H1 (cell line): ENCODE results near the gene DCPS. TPM values are rescaled to one million over a fixed set of nuclear protein-coding genes. Genes with fewer than 3 reads are reported as not detected.

Source experiments
- ATF3 ChIP-seq: IDR thresholded peaks from 2 replicates; pipeline ENCODE4 v1.6.1; 2011; ENCODE audit warnings: low read depth, mild to moderate bottlenecking, low read length; ENCODE audit not compliant: insufficient read depth
- CTBP2 ChIP-seq: IDR thresholded peaks from 2 replicates; pipeline ENCODE4 v1.7.0; 2011; ENCODE audit warnings: borderline replicate concordance, mild to moderate bottlenecking, moderate library complexity, mixed read lengths, low read length; ENCODE audit not compliant: insufficient read depth, insufficient read length
- JUND ChIP-seq: IDR thresholded peaks from 2 replicates; pipeline ENCODE4 v1.6.1; 2011; ENCODE audit warnings: mild to moderate bottlenecking, improper control_type of control experiment, low read length
- KDM4A ChIP-seq: IDR thresholded peaks from one replicate; pipeline ENCODE4 v1.7.1; 2012; ENCODE audit warnings: low read depth, mild to moderate bottlenecking, moderate library complexity, low read length, inconsistent platforms; ENCODE audit not compliant: severe bottlenecking
- KDM5A ChIP-seq: fragments of 200-600 bp; IDR thresholded peaks from 2 replicates; pipeline ENCODE4 v1.7.1; 2012; ENCODE audit warnings: mild to moderate bottlenecking, low read length, inconsistent platforms, mixed read lengths
- NRF1 ChIP-seq: IDR thresholded peaks from 2 replicates; pipeline ENCODE4 v1.6.1; 2011; ENCODE audit warnings: mild to moderate bottlenecking, low read depth, low read length, improper control_type of control experiment
- RAD21 ChIP-seq, 2 experiments: IDR thresholded peaks in 1 of 2; conservative IDR thresholded peaks in 1 of 2; 2 replicates each; pipeline ENCODE4 v1.6.1; 2011; ENCODE audit warnings: low read depth in 2 of 2, low read length in 2 of 2, improper control_type of control experiment in 1 of 2, inconsistent platforms in 1 of 2, mild to moderate bottlenecking in 1 of 2, moderate library complexity in 1 of 2
- RBBP5 ChIP-seq: IDR thresholded peaks from 2 replicates; pipeline ENCODE4 v1.7.1; 2012; ENCODE audit warnings: low read depth, mild to moderate bottlenecking, inconsistent platforms, low read length, moderate library complexity, borderline replicate concordance
- polyA plus RNA-seq, 7 experiments: library from polyadenylated mRNA; depleted of rRNA in 3 of 7; stranded (reverse) in 5 of 7; unstranded in 2 of 7; fragments of >200 nt in 5 of 7; fragments of 200-250 nt in 2 of 7; gene quantifications; 1 replicate in 5 of 7; 2 replicates in 1 of 7; 4 replicates in 1 of 7; pipeline versions ENCODE4 v1.2.1 to v1.2.3, GENCODE V29; 2011 to 2013; ENCODE audit warnings: missing spikeins in 2 of 7, mixed read lengths in 2 of 7
- total RNA-seq: library from RNA; stranded (reverse); fragmentation: NEBNext Ultra II Directional; extraction: Animal tissue kit (Norgen Biotek cat#: 25700); gene quantifications from 2 replicates; pipeline ENCODE4 v1.2.1, GENCODE V29; 2021

Gene DCPS
- total and polyA plus RNA-seq, 2 of the 8 experiments (the other 6 are each of a cell fraction or from before 2014, with no cell fraction given), result 24.6 to 55.2 TPM

GRCh38 chr11:126383339-126384335 is 79.8 kb downstream of the DCPS start (continued):
- TF ChIP-seq RBBP5, result no peak
- TF ChIP-seq ATF3, result no peak
- TF ChIP-seq KDM5A, result no peak
- no peak for TF ChIP-seq CTBP2
- no peak for TF ChIP-seq RAD21 (IDR thresholded peaks at IDR 0.05 in 1 of 2, conservative IDR thresholded peaks at IDR 0.05 in 1 of 2; ENCODE audit: low read depth in 2 of 2, low read length in 2 of 2)
- no peak for TF ChIP-seq KDM4A
- TF ChIP-seq JUND, result no peak
- TF ChIP-seq NRF1, result no peak
